HG03159 (cell line): ENCODE results near the gene SLC10A6.
"Not testable (repeated sequence)": the region's sequence is repeated elsewhere in the genome, so short reads cannot be mapped to it uniquely, and the experiment has no call there.

Experiments
- ATAC-seq: cut with Tn5 transposase; IDR thresholded peaks from one replicate; pipeline ENCODE4 v1.9.1; 2021; ENCODE audit warnings: mild to moderate bottlenecking, moderate library complexity; ENCODE audit not compliant: unreplicated experiment

SLC10A6 gene

GRCh38 chr4:86848732-86849619, at the start of gene SLC10A6:
Gene SLC10A6 (minus strand): TSS chr4:86849384. CDS start chr4:86849115, 269 bp downstream.
- ATAC-seq: no peak

- no peak for ATAC-seq
Observed at GRCh38 chr4:86898562-86898961, 49.4 kb upstream of the SLC10A6 start.

GRCh38 chr4:86896596-86896995, 47.4 kb upstream of the SLC10A6 start:
- no peak for ATAC-seq

- ATAC-seq: peak; percentile 48
Observed at GRCh38 chr4:86895692-86896488, 46.7 kb upstream of the SLC10A6 start.

- no peak for ATAC-seq
Observed at GRCh38 chr4:86894455-86894854, 45.3 kb upstream of the SLC10A6 start.

GRCh38 chr4:86893136-86893535, 44.0 kb upstream of the SLC10A6 start:
- ATAC-seq: no peak

- ATAC-seq: peak; percentile 7
Observed at GRCh38 chr4:86892636-86892960, 43.4 kb upstream of the SLC10A6 start.

- peak; percentile 58 for ATAC-seq
Observed at GRCh38 chr4:86891762-86892635, 42.8 kb upstream of the SLC10A6 start, which contains the start of gene C4orf36. Gene C4orf36 (minus strand): TSS chr4:86892422. CDS start chr4:86891520, 902 bp downstream.

GRCh38 chr4:86890790-86891189, 41.6 kb upstream of the SLC10A6 start:
- no peak for ATAC-seq

GRCh38 chr4:86879641-86880040, 30.5 kb upstream of the SLC10A6 start:
- no peak for ATAC-seq

GRCh38 chr4:86878640-86879039, 29.5 kb upstream of the SLC10A6 start:
- no peak for ATAC-seq

- no peak for ATAC-seq
Observed at GRCh38 chr4:86876894-86877685, 27.9 kb upstream of the SLC10A6 start.

- not testable (repeated sequence) for ATAC-seq
Observed at GRCh38 chr4:86875436-86875835, 26.3 kb upstream of the SLC10A6 start.

GRCh38 chr4:86872135-86872534, 23.0 kb upstream of the SLC10A6 start:
- no peak for ATAC-seq

- no peak for ATAC-seq
Observed at GRCh38 chr4:86870442-86871069, 21.4 kb upstream of the SLC10A6 start.

GRCh38 chr4:86857341-86858052, 8.3 kb upstream of the SLC10A6 start:
- ATAC-seq: no peak

- ATAC-seq: no peak
Observed at GRCh38 chr4:86856896-86857295, 7.7 kb upstream of the SLC10A6 start.

GRCh38 chr4:86855572-86855971, 6.4 kb upstream of the SLC10A6 start:
- no peak for ATAC-seq

- ATAC-seq: no peak
Observed at GRCh38 chr4:86853209-86853608, 4.0 kb upstream of the SLC10A6 start.
